Activated CD8-positive, alpha-beta memory T cell treated with anti-CD3 and anti-CD28 coated beads for 36 hours (primary cell): ENCODE measurements around the gene NAV2. TPM values are rescaled to one million over a fixed set of nuclear protein-coding genes. Genes with fewer than 3 reads are reported as not detected.
"Not testable (repeated sequence)": the region's sequence is repeated elsewhere in the genome, so short reads cannot be mapped to it uniquely, and the experiment has no call there.

Experiments used
- CTCF ChIA-PET: fragments of 350-600 bp; sonication (Branson Sonifier 250); formaldehyde crosslinking; loops from one replicate; lab custom pipeline; 2021; ENCODE audit warnings: antibody characterized with exemption; lab: Charles Lee
- POLR2A ChIA-PET: fragments of 350-600 bp; sonication (Branson Sonifier 250); formaldehyde crosslinking; loops from one replicate; lab custom pipeline; 2021; ENCODE audit warnings: antibody characterized with exemption; lab: Charles Lee
- total RNA-seq, 2 experiments: library from RNA; stranded (reverse); gene quantifications; one replicate each; pipeline ENCODE4 v1.2.3, GENCODE V29; 2021

NAV2 gene
- total RNA-seq, 2 experiments from 2014 or later, result 0.23 to 0.25 TPM

DNA sequence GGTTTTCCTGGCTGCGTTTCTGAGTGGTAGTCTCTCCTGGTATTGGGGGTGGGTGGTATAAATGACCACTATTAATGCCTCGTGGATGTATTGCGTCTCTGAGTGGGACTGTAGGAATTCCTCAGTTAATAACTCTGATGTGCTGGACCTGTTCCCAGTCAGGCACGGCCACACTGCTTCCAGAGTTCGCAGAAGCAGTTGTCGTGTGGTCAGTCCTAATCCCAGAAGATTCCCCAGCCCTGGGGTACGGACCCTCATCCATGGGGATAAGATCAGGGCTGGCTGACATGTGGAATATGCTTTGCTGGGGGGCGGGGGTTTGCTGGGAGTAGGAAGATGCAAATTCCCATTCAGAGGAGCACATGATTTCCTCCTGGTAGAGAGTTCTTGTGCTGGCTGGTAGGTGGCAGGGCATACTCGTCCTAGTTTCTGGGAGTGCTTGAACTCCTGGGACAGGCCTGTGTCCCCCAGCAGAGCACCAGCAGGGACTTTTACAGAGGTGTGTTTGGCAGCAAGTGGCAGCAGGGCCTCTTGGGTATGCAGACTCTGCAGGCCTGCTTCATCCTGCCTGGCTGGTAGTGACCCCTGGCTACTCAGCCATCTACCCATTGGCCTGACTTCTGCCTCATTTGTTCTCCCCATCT, 157.4 kb downstream of the NAV2 start:
- POLR2A ChIA-PET, result no interaction called here
- CTCF ChIA-PET, result no interaction called here

DNA sequence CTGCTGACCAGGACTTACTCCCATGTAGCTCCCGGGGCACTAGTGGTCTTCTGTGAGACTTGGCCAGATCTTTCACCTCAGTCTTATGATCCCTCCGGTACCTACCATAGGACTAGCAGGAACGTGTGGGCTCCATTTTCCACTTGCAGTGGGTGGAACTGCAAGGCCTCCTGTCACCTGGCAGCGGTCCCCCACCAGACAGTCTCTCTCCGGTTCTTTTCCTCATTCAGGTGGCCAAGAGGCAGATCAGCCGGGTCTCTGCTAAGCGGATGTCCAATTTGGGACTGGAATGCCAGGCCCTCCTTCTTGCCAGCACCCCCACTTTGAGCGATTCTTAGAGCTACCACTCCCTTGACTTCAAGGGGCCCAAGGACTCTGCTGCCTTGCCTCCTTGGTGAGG, 158.9 kb downstream of the NAV2 start:
- ChIA-PET POLR2A (no interaction called here), CTCF (no interaction called here)

DNA sequence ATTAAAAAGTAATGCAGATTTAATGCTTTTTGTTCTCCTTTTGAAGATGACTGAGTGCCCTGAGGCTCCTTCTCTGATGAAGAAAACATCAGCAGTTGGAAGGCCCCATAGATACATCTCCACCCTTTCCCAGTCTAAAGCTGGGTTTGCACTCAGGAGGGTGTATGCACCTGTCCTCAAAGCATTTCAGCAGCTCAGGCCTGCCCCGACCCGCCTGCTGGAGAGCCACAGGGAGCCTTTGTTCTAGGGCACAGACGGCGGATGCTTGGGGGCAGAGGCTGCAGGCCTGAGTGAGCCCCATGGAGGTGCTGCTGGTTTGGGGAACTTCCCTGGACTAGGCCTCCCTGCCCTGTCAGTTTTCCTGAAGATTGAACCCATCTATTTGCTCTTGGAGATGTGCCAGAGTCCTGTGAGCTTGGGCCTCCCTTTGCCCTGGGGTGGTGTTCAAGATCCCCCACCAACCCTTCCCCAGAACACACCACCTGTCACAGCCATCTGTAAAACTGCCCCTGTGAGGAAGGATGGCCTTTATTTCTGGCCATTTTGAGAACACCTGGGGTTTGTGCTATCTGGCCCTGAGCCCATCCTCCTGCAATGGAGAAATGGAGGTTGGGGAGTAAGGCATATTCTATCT, 160.0 kb downstream of the NAV2 start:
- ChIA-PET POLR2A (no interaction called here), CTCF (no interaction called here)

DNA sequence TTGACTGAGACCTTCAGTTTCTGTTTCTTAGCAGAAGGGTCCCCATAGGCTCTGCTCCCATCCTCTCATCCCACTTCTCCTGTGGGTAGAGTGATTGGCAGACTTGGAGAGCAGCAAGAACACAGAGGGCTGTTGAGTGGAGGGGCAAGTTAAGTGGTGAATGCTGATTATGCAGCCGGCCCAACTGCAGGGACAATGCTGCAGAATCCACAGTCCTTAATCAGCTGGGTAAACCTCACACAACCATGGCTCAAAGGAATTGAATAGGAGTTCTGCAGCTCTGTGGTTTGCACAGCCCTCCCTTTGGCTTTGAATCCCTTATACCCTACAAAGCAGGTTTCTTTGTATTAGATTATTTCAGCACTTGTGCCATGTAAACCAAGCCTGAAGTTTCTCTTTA, 161.1 kb downstream of the NAV2 start:
- ChIA-PET CTCF (no interaction called here), POLR2A (no interaction called here)

DNA sequence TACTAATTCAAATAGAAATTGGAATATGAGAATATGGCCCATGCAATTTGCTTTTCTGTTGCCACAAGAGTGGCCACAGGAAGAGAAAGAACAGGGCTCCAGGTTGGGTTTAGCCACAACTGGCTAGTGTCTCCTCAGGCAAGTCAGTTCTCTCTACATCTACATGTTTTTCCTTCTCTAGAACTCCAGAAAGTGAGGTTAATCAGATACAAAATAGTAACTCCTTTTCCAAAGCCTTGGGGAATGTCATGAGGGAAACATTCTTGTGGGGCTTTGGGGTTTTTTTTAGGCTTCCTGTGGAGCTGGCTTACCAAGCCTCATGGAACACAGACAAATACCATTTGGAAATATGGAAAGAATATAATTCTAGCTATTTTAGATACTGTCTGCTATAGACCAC, 161.6 kb downstream of the NAV2 start:
- ChIA-PET POLR2A (no interaction called here), CTCF (no interaction called here)

DNA sequence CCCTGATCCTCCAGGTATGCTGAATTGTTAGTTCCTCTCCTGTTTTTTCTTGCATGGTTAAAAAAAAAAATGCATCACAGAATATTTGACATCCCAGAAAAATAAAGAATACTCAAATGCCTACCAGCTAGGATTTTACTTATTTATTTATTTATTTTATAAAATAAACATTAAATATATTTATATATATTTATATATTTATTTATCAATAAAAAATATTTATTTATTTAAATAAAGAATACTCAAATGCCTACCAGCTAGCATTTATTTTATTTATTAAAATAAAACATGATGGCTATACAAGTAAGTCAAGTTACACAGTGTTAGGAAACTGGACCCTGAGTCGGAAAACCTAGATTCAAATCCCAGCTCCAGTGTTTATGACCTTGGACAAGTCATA, 164.1 kb downstream of the NAV2 start:
- ChIA-PET CTCF (no interaction called here), POLR2A (no interaction called here)

DNA sequence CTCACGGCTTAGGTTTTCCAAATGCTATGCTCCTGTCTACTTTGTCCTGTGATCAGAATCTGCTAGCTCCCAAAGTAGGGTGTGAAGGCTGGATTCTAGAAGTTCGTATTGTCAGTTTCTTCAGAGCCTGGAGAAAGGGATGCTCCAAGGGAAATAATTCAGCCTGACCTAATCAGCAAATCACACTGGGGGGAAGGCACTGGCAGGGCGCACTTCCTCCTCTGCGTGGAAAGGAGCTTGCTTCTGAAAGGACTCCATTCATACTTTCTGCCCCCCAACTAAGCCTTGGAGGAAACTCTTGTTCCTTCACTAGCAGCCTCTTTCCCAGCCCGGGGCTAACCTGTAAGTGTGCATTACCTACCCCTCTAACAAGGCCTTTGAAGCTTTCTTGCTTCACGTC, 165.9 kb downstream of the NAV2 start:
- ChIA-PET POLR2A (no interaction called here), CTCF (no interaction called here)

DNA sequence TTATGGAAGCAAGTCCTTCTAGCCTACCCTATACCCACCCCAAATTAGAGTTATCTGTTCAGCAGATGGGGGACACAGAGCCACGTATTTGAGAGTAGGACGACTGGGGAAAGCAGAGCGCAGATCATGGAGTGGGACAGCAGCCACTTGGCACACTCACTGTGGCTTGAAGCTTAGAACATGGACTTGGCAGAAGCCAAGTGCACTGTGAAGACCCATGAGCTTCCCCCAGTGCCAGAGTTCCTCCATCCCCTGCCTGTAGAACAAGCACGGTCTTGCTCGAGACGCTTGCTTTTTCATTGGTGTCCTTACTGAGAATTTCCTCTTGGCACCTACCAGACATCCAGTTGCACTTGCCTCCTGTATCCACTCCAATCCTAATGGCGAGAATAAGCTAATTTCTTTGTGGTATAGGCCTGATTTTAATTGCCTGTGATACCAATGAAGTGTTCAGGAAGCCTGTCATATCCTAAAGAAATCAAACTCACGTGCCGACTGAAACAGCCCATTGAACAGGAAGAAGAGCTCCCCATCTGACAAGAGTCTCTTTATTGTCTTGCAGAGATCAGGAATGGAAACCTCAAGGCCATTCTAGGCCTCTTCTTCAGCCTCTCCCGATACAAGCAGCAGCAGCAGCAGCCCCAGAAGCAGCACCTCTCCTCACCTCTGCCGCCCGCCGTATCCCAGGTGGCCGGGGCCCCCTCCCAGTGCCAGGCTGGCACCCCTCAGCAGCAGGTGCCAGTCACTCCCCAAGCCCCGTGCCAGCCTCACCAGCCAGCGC, 166.9 kb downstream of the NAV2 start:
- ChIA-PET POLR2A (no interaction called here), CTCF (no interaction called here)

DNA sequence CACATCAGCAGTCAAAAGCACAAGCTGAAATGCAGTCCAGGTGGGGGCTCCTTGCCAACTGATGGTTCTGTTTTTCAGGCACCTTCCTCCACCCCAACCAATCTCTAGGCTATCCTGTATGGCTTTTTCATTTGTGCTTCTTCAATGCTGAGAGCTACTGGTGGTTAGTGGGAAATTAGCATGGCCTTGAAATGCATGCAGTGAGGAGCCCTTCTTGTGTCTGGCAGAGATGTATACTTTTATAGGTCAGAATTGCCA, 167.4 kb downstream of the NAV2 start:
- ChIA-PET POLR2A (no interaction called here), CTCF (no interaction called here)

DNA sequence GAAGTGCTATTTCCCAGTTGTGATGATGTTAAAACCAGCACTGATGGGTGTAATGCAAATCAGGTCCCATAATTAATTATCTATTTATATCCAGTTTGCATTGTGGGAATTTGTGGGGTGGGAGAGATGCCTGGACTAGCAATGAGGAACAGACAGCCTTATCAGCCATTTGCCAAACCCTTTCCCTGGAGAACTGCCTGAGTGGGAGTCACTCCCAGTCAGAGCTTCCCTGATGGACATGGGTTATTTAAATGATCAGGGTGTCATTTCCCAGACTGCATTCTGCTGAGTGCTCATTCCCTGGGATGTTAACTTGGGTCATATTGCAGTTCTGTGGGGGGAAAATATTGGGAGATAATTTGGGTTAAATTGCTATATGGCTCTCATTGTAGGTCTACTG, 168.5 kb downstream of the NAV2 start:
- POLR2A ChIA-PET, result no interaction called here

DNA sequence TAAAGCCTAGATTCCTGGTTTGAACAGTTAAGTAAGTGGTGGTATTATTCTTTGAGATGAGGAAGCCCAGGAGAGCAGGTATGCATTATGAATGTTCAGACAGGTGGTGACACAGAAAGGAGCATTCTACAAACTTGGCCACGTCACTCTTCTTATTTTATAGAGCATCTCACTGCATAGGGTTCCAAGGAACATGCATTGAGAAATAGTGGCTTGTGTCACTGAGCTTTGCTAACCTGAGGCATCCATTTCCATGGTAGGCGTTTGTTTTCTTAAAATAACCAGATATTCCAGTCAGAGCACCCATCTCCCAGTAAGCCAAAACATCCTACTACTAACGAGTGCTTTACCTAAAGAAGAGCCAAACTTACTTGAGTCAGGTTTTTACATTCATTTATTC, 169.7 kb downstream of the NAV2 start:
- POLR2A ChIA-PET, result no interaction called here
- CTCF ChIA-PET, result no interaction called here

More for the DNA sequence above, 168.5 kb downstream of the NAV2 start:
- CTCF ChIA-PET, result no interaction called here

DNA sequence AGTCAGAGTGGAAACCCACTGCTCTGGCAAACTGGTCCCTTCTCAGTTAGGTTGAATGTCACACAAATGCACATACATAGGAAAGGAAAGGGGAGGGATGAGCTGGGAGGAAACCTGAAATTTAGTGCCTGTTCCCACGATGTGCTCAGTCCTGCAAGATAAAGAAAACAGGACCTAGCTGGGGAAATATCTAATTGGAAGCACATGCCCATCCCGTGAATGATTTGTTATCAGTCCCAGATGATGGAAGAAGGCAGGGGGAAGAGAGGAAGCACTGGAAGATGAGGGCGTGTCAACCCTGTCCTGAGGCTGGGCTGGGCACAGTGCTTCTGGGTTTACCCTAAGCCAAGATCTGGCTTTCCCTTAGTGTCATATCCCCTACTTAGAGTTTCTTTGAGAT, 173.9 kb downstream of the NAV2 start:
- ChIA-PET CTCF (no interaction called here), POLR2A (no interaction called here)

DNA sequence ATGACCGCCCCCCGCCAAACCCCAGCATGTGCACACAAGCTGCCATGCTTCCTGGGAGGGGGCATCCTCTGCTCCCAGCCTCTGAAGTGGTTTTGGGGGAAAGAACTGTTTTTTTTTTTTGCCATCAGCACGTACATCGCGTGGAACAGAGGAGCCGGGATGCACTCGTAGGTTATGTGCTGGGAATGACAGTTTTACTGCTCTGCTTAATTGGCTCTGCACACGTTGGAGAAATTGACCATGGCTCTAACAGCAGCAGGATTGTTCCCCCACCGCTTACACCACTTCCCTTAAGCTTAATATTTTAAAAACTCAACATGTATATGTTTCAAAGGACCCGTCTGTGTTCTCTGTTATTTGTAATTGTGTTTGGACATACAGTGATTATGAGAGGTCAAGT, 175.2 kb downstream of the NAV2 start:
- CTCF ChIA-PET, result no interaction called here
- POLR2A ChIA-PET, result no interaction called here

DNA sequence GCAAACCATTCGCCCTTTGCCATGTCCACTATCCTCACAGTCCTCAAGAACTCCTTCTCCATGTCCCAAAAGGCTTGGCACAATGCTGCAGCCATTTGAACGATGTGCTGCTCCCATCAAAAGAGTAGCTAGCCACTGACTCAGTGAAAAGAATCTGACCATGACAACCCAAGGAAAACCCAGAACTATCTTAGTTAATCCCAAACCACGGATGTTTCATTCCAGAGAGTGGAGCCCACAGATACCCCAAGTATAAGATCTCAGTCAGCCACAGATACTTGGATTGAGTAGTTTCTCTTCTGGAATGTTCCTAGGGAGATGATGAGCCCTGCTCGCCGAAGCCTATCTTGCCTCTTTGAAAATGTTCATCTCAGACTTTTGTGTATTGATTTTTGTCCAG, 176.9 kb downstream of the NAV2 start:
- CTCF ChIA-PET, result no interaction called here
- POLR2A ChIA-PET, result no interaction called here

DNA sequence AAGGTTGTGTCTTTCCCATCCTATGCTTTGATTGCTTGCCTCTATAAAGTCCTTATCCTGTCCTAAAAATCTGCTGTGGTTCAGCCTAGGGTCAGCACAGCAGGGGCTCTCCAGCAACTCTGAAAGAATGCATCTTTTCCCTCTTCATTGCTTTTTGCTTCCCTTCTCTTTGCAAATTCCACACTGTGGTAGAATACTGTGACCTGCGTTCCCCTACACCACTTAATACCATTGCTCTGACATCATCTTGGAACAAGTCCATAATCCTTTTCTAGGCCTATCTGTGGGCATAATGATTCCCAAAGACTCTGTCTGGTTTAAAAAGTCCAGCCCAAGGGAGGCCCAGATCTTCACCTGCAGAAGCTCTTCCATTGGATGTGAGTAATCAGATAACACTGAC, 177.7 kb downstream of the NAV2 start:
- POLR2A ChIA-PET, result no interaction called here
- CTCF ChIA-PET, result no interaction called here

DNA sequence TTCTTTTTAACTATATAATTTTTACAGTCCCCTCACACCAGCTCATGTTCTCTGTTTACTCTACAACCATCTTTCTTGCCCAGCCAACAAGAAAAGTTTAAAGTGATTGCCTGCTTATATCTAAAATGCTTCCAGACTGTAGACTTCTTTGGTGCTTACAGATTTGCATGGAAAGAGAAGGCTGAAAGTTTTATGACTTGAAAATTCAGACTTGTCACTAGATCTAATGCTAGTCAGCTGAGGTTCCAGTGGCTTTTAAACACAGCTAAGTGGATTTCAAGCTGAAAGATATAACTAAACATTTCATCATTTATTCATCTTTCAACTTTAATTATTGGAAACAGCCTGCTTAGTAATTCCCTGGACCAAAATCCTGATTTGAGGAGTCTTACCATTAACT, 178.4 kb downstream of the NAV2 start:
- CTCF ChIA-PET, result no interaction called here
- POLR2A ChIA-PET, result no interaction called here

DNA sequence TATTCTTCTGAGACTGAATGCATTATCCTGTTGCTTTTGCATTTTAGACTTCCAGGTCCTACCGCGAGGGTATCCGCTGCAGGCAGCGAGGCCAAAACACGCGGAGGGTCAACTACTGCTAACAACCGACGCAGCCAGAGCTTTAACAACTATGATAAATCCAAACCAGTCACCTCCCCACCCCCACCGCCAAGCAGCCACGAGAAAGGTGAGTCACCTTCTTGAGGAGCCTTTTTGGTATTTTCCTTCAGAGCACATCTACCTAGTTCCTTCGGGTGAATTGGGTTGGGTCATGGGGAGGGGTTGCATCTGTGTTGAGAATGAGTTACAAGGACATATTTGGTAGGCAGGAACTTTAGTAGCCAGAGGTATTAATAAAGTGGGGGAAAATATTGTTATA, 179.8 kb downstream of the NAV2 start:
- CTCF ChIA-PET, result no interaction called here
- POLR2A ChIA-PET, result no interaction called here

DNA sequence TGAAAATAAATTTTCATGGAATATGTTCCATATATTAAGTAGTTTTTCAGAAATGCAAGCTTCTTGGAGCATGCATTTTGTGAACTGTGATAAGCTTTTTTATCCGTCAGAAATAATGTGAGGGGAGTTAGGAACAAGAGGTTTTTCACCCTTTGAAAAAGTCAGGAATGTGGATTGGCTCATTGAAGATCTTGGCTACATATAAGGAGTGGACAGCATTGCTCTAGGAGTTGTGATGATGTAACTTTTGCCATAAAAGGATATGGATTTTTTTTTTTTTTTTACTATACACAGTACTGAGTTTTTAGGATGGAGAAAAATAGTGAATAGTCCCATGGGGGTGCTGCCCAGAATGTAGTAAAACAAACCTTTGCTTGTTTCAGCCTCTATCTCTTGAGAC, 180.2 kb downstream of the NAV2 start:
- ChIA-PET POLR2A (no interaction called here), CTCF (no interaction called here)

DNA sequence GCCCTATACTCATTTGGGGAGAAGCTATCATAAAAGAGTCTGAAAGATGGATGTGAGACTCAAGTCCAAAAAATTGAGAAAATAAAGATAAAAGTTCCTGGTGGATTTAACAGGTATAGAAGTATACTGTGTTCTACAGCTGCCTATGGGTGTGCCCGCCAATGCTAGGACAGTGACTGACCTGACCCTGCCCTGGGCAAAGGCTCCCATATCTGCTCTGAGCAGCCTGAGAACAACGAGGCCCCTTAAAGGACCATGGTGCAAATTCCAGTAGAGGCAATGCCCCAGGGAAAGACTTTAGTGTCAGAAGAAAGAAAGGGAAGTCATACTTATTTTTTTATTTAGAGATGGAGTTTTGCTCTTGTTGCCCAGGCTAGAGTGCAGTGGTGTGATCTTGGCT, 181.8 kb downstream of the NAV2 start:
- CTCF ChIA-PET, result interaction anchor here (1.2 kb wide), 1 partner anchor 54 kb away, joined by 5 read pairs; no protein-coding TSS in a partner anchor

DNA sequence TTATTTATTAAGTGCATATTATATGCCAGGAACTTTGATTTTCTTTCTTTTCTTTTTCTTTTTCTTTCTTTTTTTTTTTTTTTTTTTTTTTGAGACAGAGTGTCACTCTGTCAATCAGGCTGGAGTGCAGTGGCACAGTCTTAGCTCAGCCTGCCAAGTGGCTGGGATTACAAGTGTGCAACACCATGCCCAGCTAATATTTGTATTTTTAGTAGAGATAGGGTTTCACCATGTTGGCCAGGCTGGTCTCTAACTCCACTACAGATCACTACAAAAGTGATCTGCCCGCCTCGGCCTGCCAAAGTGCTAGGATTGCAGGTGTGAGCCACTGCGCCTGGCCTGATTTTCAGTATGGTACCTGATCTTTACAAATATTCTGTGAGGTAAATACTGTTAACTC, 182.4 kb downstream of the NAV2 start:
- POLR2A ChIA-PET, result not testable (repeated sequence)
- CTCF ChIA-PET, result interaction anchor here (1.2 kb wide), 1 partner anchor 55 kb away, joined by 5 read pairs; no protein-coding TSS in a partner anchor

More for the DNA sequence above, 181.8 kb downstream of the NAV2 start:
- POLR2A ChIA-PET, result no interaction called here

DNA sequence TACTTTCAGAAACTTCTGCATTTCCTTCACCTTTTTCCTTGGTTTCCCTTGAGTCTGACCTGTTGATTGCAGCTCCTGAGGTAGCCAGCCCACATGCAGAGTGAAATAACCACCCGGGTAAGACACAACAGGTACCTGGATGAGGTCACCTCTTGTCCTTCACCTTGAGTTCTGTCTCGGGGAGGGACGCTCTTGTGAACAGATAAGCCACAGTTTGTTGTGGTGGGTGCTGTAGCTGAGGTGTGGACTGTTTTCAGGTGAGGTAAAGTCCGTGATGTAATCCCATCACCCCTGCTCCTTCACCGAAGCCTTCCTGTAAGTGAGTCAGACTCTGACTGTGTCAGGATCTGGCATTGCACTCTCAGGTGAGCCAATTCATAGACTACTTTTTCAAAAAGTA, 183.1 kb downstream of the NAV2 start:
- ChIA-PET POLR2A (no interaction called here), CTCF (no interaction called here)
